HS-5 (cell line): Measurements from ENCODE around the gene SCLY.

Experiments used
- DNase-seq: peaks from one replicate; pipeline ENCODE4 v3.0.0-alpha.2; 2012; ENCODE audit warnings: low read depth

SCLY gene

GRCh38 chr2:238127165-238128060 lies 66.6 kb downstream of the SCLY start:
- DNase-seq: no peak

GRCh38 chr2:238128061-238128440 lies 67.2 kb downstream of the SCLY start:
- DNase-seq: no peak

DNA sequence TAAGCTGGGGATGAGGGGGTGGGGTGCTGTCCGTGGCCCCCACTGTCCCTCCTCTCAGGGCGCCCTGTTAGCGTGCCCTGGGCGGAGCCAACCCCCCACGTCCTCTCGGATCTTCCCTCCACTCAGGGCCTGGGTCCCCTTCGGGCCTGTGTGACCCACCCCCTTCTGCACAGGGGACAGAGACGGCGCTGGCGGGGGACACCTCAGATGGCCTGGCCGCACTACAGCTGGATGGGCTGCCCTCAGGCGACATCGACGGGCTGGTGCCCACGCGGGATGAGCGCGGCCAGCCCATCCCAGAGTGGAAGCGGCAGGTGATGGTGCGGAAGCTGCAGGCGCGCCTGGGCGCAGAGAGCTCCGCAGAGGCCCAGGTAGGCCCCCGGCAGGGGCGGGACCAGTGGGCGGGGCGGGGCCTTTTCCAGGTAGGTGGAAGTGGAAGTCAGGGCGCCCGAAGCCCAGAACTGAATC lies 67.8 kb downstream of the SCLY start:
- DNase-seq: no peak

- DNase-seq: no peak
These were observed 68.6 kb downstream of the SCLY start for GRCh38 chr2:238129166-238130010.

- no peak for DNase-seq
These were observed 69.4 kb downstream of the SCLY start for GRCh38 chr2:238130111-238130695.

- DNase-seq: no peak
These were observed 70.2 kb downstream of the SCLY start for GRCh38 chr2:238130696-238131628.

DNA sequence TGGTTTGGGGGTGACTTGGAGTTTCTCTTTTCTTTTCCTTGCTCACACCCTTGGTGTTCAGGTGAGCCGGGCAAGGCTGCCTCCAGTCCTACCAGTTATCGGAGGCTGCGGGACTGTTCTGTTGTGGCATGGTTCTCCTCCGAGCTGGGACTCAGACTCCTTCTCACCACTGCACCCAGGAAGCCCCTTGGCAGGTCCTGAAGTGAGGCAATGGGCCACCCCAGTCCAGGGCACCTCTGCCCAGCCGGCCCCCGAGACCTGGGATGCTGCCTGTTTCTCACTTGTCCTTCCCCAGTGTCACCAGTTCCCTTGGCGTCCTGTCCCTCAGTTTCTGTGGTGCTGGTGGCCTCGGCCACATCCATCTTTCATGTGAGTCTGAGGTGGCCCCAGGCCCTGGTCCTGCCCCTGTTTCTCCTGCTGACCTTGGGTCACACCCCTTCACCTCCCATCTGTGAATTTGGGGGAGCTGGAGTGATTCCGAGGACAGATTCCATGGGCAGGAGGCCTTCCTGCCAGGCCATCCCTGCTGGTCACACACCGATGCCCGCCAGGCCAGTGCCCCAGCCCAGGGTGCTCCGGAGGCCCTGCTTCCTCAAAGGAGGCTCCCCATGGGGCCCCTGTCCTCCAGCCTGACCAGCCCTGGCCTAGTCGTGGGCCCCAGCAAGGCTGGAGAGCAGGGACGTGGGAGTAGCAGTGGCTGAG lies 71.1 kb downstream of the SCLY start:
- no peak for DNase-seq

DNA sequence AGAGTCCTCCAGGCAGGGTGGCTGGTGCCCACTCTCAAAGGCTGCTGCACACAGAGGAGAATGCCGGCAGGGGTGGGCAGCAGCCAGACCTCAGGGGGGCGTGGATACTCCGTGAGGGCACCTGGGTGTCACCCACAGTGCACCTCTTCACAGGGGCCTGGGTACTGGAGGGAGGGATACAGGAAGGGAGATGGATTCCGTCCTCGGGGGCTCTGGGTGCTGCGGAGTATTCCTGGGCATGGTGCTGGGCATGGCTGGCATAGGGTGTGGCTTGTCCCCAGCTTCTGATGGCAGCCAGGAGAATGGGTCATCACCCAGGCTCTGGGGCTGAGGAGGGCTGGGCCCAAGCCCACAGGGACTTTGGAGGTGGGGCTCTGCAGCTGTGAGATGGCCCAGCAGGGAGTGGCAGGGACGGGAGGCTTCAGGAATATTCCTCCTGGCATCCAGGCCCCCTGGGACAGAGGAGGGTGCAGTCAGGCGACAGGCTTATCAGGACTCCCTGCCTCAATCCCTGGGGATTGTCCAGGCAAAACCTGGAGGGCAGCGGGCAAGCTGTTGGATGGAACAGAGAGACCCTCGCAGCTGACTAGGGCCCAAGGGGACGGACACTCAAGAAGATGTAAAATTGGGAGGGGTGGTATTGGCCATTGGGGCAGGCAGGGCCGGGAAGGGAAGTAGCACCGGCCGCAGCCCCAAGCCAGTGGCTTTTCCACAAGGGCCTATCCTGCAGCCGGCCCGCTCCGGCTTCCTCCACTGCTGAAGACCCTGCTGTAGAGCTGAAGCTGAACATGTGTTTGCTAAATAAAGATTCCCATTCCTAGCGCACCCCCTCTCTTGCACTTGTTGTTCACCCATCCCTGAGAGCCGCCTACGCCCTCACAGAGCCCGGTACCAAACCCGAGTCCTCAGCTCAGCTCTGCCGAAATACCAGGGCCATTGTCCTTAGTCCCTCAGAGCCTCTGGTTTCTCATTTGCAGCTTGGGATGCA lies 72.0 kb downstream of the SCLY start:
- no peak for DNase-seq

- DNase-seq: no peak
These were observed 72.9 kb downstream of the SCLY start for GRCh38 chr2:238133499-238134392.

DNA sequence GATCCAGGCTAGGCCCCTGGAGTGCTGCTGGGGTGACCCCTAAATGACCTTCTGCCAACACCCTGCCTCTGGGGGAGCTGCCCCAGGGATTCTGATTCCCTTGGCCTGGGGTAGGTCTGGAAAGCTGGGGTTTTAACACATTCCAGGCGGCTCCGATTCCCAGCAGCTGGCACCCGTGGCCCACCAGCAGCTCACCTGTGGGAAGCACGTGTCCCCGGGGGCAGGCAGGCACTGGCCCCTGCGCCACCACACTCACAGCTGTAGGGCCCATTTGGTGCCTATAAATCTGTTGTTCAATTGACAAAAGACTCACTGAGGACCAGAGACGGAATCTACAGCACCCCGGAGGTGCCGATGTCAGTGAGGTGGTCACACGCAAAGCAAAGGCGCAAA lies 73.6 kb downstream of the SCLY start:
- DNase-seq: no peak

- DNase-seq: no peak
These were observed 74.9 kb downstream of the SCLY start for GRCh38 chr2:238135601-238136150.

GRCh38 chr2:238136820-238137537 lies 76.2 kb downstream of the SCLY start:
- DNase-seq: no peak

DNA sequence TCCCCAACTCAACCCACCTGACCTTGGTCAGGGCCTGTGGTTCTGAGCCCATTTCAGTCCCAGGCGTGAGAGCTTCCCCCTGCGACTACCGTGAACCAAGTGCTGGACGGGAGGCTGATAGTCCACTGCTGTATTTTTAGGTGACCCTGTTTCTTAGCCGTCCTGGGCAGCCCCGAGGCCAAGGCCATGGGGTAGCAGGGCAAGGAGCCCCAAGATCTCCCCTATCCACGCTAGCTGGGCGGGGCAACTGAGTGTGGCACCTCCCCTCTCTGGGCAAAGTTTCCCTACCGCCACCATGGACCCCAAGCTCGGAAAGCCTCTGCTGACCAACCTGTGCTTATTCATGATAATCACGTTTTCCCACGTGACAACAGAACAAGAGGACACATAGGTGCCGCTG lies 77.1 kb downstream of the SCLY start:
- DNase-seq: no peak

- no peak for DNase-seq
These were observed 77.8 kb downstream of the SCLY start, which contains the start of gene KLHL30 for GRCh38 chr2:238138331-238139195. TSS of gene KLHL30 (plus strand) at chr2:238138668. CDS start at chr2:238140755, 2,087 bp downstream.

GRCh38 chr2:238139196-238140039 lies 78.6 kb downstream of the SCLY start:
- DNase-seq: no peak

DNA sequence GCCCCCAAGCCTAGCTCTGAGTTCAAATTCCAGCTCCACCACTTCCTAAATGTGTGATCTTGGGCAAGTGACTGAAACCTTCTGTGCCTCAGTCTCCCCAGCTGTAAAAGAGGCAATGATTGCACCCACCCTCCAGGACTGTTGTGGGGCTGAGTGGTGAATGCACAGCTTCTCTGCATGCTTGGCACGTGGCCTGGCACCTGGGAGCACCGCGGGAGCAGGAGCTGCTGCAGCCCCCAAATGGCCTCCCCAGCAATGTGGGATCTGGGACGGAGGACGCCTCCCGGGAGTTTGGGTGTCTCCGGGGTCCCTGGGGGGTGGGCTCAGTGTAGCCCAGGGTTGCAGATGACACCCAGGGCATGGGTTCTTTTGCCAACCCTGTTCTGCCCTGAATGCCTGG lies 79.2 kb downstream of the SCLY start:
- no peak for DNase-seq
